ENCODE results near the gene ARHGEF28.

The ARHGEF28 gene
- 0.09 to 0.58 (median 0.35) reads per million in 3 donors for total RNA-seq

- H3K27ac ChIP-seq (ENCODE audit: insufficient read depth, low read length, poor library complexity, severe bottlenecking), result no peak within 1 kb of the TSS
- peaks cover 12% of the 10 kb centered on the region for H3K27me3 ChIP-seq (replicated peaks; ENCODE audit: control insufficient read depth, insufficient read depth, low read length, poor library complexity, severe bottlenecking)
- peaks cover 4% of the 10 kb centered on the region for H3K4me1 ChIP-seq (ENCODE audit: control insufficient read depth, insufficient read depth, low read length, poor library complexity, severe bottlenecking)
- no peaks in the 10 kb centered on the region for H3K36me3 ChIP-seq (ENCODE audit: control insufficient read depth, insufficient read depth, low read length)
- H3K9me3 ChIP-seq (ENCODE audit: control insufficient read depth, low read length), result no peaks in the 10 kb centered on the region
- no peak for DNase-seq
- peak within 1 kb of the TSS; percentile 25 for H3K4me3 ChIP-seq (ENCODE audit: insufficient read depth, low read depth, low read length, poor library complexity, severe bottlenecking)
Observed at GRCh38 chr5:73625944-73626811, at the start of gene ARHGEF28. TSS of gene ARHGEF28 (plus strand) at chr5:73626196. CDS start at chr5:73684852, 58,656 bp downstream.

GRCh38 chr5:73582285-73583145 is 43.5 kb upstream of the ARHGEF28 start:
- H3K36me3 ChIP-seq (ENCODE audit: control insufficient read depth, insufficient read depth, low read length), result peaks cover 21% of the 10 kb centered on the region
- DNase-seq, result no peak
- no peaks in the 10 kb centered on the region for H3K9me3 ChIP-seq (ENCODE audit: control insufficient read depth, low read length)

GRCh38 chr5:73587923-73588322 is 38.1 kb upstream of the ARHGEF28 start:
- Histone ChIP-seq H3K4me1 (ENCODE audit: control insufficient read depth, insufficient read depth, low read length, poor library complexity, severe bottlenecking) (no peaks in the 10 kb centered on the region), H3K9me3 (ENCODE audit: control insufficient read depth, low read length) (no peaks in the 10 kb centered on the region), H3K27ac (ENCODE audit: insufficient read depth, low read length, poor library complexity, severe bottlenecking) (no peak overlapping the region), H3K36me3 (ENCODE audit: control insufficient read depth, insufficient read depth, low read length) (no peaks in the 10 kb centered on the region), H3K4me3 (ENCODE audit: insufficient read depth, low read depth, low read length, poor library complexity, severe bottlenecking) (no peak overlapping the region), H3K27me3 (replicated peaks; ENCODE audit: control insufficient read depth, insufficient read depth, low read length, poor library complexity, severe bottlenecking) (no peaks in the 10 kb centered on the region)
- no peak for DNase-seq

More at GRCh38 chr5:73582285-73583145, 43.5 kb upstream of the ARHGEF28 start:
- Histone ChIP-seq H3K4me1 (ENCODE audit: control insufficient read depth, insufficient read depth, low read length, poor library complexity, severe bottlenecking) (no peaks in the 10 kb centered on the region), H3K27ac (ENCODE audit: insufficient read depth, low read length, poor library complexity, severe bottlenecking) (no peak overlapping the region), H3K27me3 (replicated peaks; ENCODE audit: control insufficient read depth, insufficient read depth, low read length, poor library complexity, severe bottlenecking) (no peaks in the 10 kb centered on the region), H3K4me3 (ENCODE audit: insufficient read depth, low read depth, low read length, poor library complexity, severe bottlenecking) (no peak overlapping the region)

- Histone ChIP-seq H3K9me3 (ENCODE audit: control insufficient read depth, low read length) (no peaks in the 10 kb centered on the region), H3K27ac (ENCODE audit: insufficient read depth, low read length, poor library complexity, severe bottlenecking) (no peak overlapping the region), H3K27me3 (replicated peaks; ENCODE audit: control insufficient read depth, insufficient read depth, low read length, poor library complexity, severe bottlenecking) (no peaks in the 10 kb centered on the region), H3K36me3 (ENCODE audit: control insufficient read depth, insufficient read depth, low read length) (no peaks in the 10 kb centered on the region), H3K4me3 (ENCODE audit: insufficient read depth, low read depth, low read length, poor library complexity, severe bottlenecking) (no peak overlapping the region), H3K4me1 (ENCODE audit: control insufficient read depth, insufficient read depth, low read length, poor library complexity, severe bottlenecking) (no peaks in the 10 kb centered on the region)
- DNase-seq, result peak in 1 of 3 donors; percentile 24
Observed at GRCh38 chr5:73591102-73591695, 34.8 kb upstream of the ARHGEF28 start.

GRCh38 chr5:73591698-73592501 is 34.1 kb upstream of the ARHGEF28 start:
- H3K4me3 ChIP-seq (ENCODE audit: insufficient read depth, low read depth, low read length, poor library complexity, severe bottlenecking), result no peak overlapping the region
- no peak overlapping the region for H3K27ac ChIP-seq (ENCODE audit: insufficient read depth, low read length, poor library complexity, severe bottlenecking)
- no peaks in the 10 kb centered on the region for H3K9me3 ChIP-seq (ENCODE audit: control insufficient read depth, low read length)
- no peak for DNase-seq
- no peaks in the 10 kb centered on the region for H3K36me3 ChIP-seq (ENCODE audit: control insufficient read depth, insufficient read depth, low read length)
- no peaks in the 10 kb centered on the region for H3K27me3 ChIP-seq (replicated peaks; ENCODE audit: control insufficient read depth, insufficient read depth, low read length, poor library complexity, severe bottlenecking)
- no peaks in the 10 kb centered on the region for H3K4me1 ChIP-seq (ENCODE audit: control insufficient read depth, insufficient read depth, low read length, poor library complexity, severe bottlenecking)

GRCh38 chr5:73592551-73592950 is 33.4 kb upstream of the ARHGEF28 start:
- H3K36me3 ChIP-seq (ENCODE audit: control insufficient read depth, insufficient read depth, low read length), result no peaks in the 10 kb centered on the region
- DNase-seq, result no peak
- H3K4me3 ChIP-seq (ENCODE audit: insufficient read depth, low read depth, low read length, poor library complexity, severe bottlenecking), result no peak overlapping the region
- no peak overlapping the region for H3K27ac ChIP-seq (ENCODE audit: insufficient read depth, low read length, poor library complexity, severe bottlenecking)
- H3K9me3 ChIP-seq (ENCODE audit: control insufficient read depth, low read length), result no peaks in the 10 kb centered on the region
- no peaks in the 10 kb centered on the region for H3K4me1 ChIP-seq (ENCODE audit: control insufficient read depth, insufficient read depth, low read length, poor library complexity, severe bottlenecking)
- no peaks in the 10 kb centered on the region for H3K27me3 ChIP-seq (replicated peaks; ENCODE audit: control insufficient read depth, insufficient read depth, low read length, poor library complexity, severe bottlenecking)

- DNase-seq, result no peak
- Histone ChIP-seq H3K27ac (ENCODE audit: insufficient read depth, low read length, poor library complexity, severe bottlenecking) (no peak overlapping the region), H3K27me3 (replicated peaks; ENCODE audit: control insufficient read depth, insufficient read depth, low read length, poor library complexity, severe bottlenecking) (no peaks in the 10 kb centered on the region), H3K36me3 (ENCODE audit: control insufficient read depth, insufficient read depth, low read length) (no peaks in the 10 kb centered on the region), H3K4me3 (ENCODE audit: insufficient read depth, low read depth, low read length, poor library complexity, severe bottlenecking) (no peak overlapping the region), H3K4me1 (ENCODE audit: control insufficient read depth, insufficient read depth, low read length, poor library complexity, severe bottlenecking) (no peaks in the 10 kb centered on the region), H3K9me3 (ENCODE audit: control insufficient read depth, low read length) (no peaks in the 10 kb centered on the region)
Observed at GRCh38 chr5:73596705-73597328, 29.2 kb upstream of the ARHGEF28 start.

GRCh38 chr5:73599380-73599779 is 26.6 kb upstream of the ARHGEF28 start:
- H3K4me3 ChIP-seq (ENCODE audit: insufficient read depth, low read depth, low read length, poor library complexity, severe bottlenecking), result no peak overlapping the region
- H3K27ac ChIP-seq (ENCODE audit: insufficient read depth, low read length, poor library complexity, severe bottlenecking), result no peak overlapping the region
- no peak for DNase-seq
- H3K36me3 ChIP-seq (ENCODE audit: control insufficient read depth, insufficient read depth, low read length), result no peaks in the 10 kb centered on the region
- H3K9me3 ChIP-seq (ENCODE audit: control insufficient read depth, low read length), result no peaks in the 10 kb centered on the region
- H3K27me3 ChIP-seq (replicated peaks; ENCODE audit: control insufficient read depth, insufficient read depth, low read length, poor library complexity, severe bottlenecking), result no peaks in the 10 kb centered on the region
- H3K4me1 ChIP-seq (ENCODE audit: control insufficient read depth, insufficient read depth, low read length, poor library complexity, severe bottlenecking), result no peaks in the 10 kb centered on the region

- no peak for DNase-seq
- no peaks in the 10 kb centered on the region for H3K27me3 ChIP-seq (replicated peaks; ENCODE audit: control insufficient read depth, insufficient read depth, low read length, poor library complexity, severe bottlenecking)
- H3K36me3 ChIP-seq (ENCODE audit: control insufficient read depth, insufficient read depth, low read length), result no peaks in the 10 kb centered on the region
- H3K4me1 ChIP-seq (ENCODE audit: control insufficient read depth, insufficient read depth, low read length, poor library complexity, severe bottlenecking), result no peaks in the 10 kb centered on the region
- no peak overlapping the region for H3K4me3 ChIP-seq (ENCODE audit: insufficient read depth, low read depth, low read length, poor library complexity, severe bottlenecking)
- no peak overlapping the region for H3K27ac ChIP-seq (ENCODE audit: insufficient read depth, low read length, poor library complexity, severe bottlenecking)
- H3K9me3 ChIP-seq (ENCODE audit: control insufficient read depth, low read length), result no peaks in the 10 kb centered on the region
Observed at GRCh38 chr5:73603998-73604397, 22.0 kb upstream of the ARHGEF28 start.

All from effector memory CD4-positive, alpha-beta T cell (primary cell).